GM12878 (cell line): ENCODE data around the gene ITSN1. TPM values are rescaled to one million over a fixed set of nuclear protein-coding genes. Genes with fewer than 3 reads are reported as not detected.

Experiments
- EP300 ChIP-seq, 2 experiments: fragments of 150-350 bp in 1 of 2; IDR thresholded peaks; 2 replicates each; pipeline ENCODE4 v1.6.1; 2011 to 2012; ENCODE audit warnings: low read depth in 2 of 2, low read length in 2 of 2, borderline replicate concordance in 1 of 2, improper control_type of control experiment in 1 of 2, inconsistent platforms in 1 of 2; ENCODE audit not compliant: control insufficient read depth in 1 of 2
- KDM1A ChIP-seq: fragments of 200-600 bp; sonication (generic); IDR thresholded peaks from 2 replicates; pipeline ENCODE4 v1.6.1; 2016; ENCODE audit warnings: borderline replicate concordance
- MYB ChIP-seq: fragments of 150-350 bp; IDR thresholded peaks from 2 replicates; pipeline ENCODE4 v1.6.1; 2014; ENCODE audit warnings: mild to moderate bottlenecking, low read depth, low read length, borderline replicate concordance
- PAX8 ChIP-seq: fragments of 450-650 bp; IDR thresholded peaks from 2 replicates; pipeline ENCODE4 v1.6.1; 2017; ENCODE audit warnings: mild to moderate bottlenecking, moderate library complexity
- POLR2A ChIP-seq: IDR thresholded peaks from 2 replicates; pipeline ENCODE4 v1.6.1; 2011; ENCODE audit warnings: low read depth, mild to moderate bottlenecking, low read length
- RFX5 ChIP-seq: IDR thresholded peaks from 2 replicates; pipeline ENCODE4 v1.6.1; 2011; ENCODE audit warnings: low read depth, low read length, improper control_type of control experiment
- ZBTB40 ChIP-seq: fragments of 450-650 bp; IDR thresholded peaks from 2 replicates; pipeline ENCODE4 v1.6.1; 2016; ENCODE audit warnings: mild to moderate bottlenecking, moderate library complexity, borderline replicate concordance
- ZNF687 ChIP-seq: fragments of 450-650 bp; IDR thresholded peaks from 2 replicates; pipeline ENCODE4 v1.6.1; 2017; ENCODE audit warnings: mild to moderate bottlenecking, moderate library complexity
- polyA plus RNA-seq, 11 experiments: library from polyadenylated mRNA; depleted of rRNA in 4 of 11; unstranded in 6 of 11; stranded (reverse) in 5 of 11; fragments of >200 nt; fragmentation: Nextera tagmentation in 4 of 11; fragmentation: Illumina TruSeq in 1 of 11; extraction: Ambion mirVana in 4 of 11; extraction: Trizol in 1 of 11; gene quantifications; 1 replicate in 1 of 11; 2 replicates in 10 of 11; pipeline versions ENCODE4 v1.2.1 to v1.2.3, GENCODE V29; 2011 to 2016; ENCODE audit warnings: inconsistent platforms in 2 of 11, missing spikeins in 2 of 11, low read depth in 1 of 11
- total RNA-seq, 4 experiments: library from RNA; depleted of rRNA in 3 of 4; stranded (reverse); fragments of >200 nt in 3 of 4; fragmentation: Illumina TruSeq in 1 of 4; extraction: Trizol in 1 of 4; gene quantifications; 2 replicates each; pipeline versions ENCODE4 v1.2.1 to v1.2.3, GENCODE V29; 2013 to 2021
- TF ChIP-seq, protein P1 (sequence below): fragments of 450-650 bp; IDR thresholded peaks from 2 replicates; pipeline ENCODE4 v1.6.1; 2017; ENCODE audit warnings: low read depth, mild to moderate bottlenecking, moderate library complexity
- TF ChIP-seq, protein P2 (sequence below): IDR thresholded peaks from 2 replicates; pipeline ENCODE4 v1.6.1; 2012; ENCODE audit warnings: improper control_type of control experiment, low read depth, low read length; ENCODE audit not compliant: insufficient replicate concordance
- TF ChIP-seq, protein P3 (sequence below): fragments of 450-650 bp; IDR thresholded peaks from 2 replicates; pipeline ENCODE4 v1.6.1; 2017; ENCODE audit warnings: mild to moderate bottlenecking, low read depth, inconsistent platforms; ENCODE audit not compliant: poor library complexity, severe bottlenecking

The ITSN1 gene
- total and polyA plus RNA-seq, 10 of the 15 experiments (the other 5 are each of a cell fraction or from before 2014, with no cell fraction given): 0.89 to 10.6 (median 4.8) TPM

GRCh38 chr21:33687634-33688033, 45.3 kb downstream of the ITSN1 start (continued):
- TF ChIP-seq, protein P1, sequence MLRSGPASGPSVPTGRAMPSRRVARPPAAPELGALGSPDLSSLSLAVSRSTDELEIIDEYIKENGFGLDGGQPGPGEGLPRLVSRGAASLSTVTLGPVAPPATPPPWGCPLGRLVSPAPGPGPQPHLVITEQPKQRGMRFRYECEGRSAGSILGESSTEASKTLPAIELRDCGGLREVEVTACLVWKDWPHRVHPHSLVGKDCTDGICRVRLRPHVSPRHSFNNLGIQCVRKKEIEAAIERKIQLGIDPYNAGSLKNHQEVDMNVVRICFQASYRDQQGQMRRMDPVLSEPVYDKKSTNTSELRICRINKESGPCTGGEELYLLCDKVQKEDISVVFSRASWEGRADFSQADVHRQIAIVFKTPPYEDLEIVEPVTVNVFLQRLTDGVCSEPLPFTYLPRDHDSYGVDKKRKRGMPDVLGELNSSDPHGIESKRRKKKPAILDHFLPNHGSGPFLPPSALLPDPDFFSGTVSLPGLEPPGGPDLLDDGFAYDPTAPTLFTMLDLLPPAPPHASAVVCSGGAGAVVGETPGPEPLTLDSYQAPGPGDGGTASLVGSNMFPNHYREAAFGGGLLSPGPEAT: no peak
- TF ChIP-seq ZBTB40: no peak
- TF ChIP-seq PAX8: no peak
- TF ChIP-seq, protein P2, sequence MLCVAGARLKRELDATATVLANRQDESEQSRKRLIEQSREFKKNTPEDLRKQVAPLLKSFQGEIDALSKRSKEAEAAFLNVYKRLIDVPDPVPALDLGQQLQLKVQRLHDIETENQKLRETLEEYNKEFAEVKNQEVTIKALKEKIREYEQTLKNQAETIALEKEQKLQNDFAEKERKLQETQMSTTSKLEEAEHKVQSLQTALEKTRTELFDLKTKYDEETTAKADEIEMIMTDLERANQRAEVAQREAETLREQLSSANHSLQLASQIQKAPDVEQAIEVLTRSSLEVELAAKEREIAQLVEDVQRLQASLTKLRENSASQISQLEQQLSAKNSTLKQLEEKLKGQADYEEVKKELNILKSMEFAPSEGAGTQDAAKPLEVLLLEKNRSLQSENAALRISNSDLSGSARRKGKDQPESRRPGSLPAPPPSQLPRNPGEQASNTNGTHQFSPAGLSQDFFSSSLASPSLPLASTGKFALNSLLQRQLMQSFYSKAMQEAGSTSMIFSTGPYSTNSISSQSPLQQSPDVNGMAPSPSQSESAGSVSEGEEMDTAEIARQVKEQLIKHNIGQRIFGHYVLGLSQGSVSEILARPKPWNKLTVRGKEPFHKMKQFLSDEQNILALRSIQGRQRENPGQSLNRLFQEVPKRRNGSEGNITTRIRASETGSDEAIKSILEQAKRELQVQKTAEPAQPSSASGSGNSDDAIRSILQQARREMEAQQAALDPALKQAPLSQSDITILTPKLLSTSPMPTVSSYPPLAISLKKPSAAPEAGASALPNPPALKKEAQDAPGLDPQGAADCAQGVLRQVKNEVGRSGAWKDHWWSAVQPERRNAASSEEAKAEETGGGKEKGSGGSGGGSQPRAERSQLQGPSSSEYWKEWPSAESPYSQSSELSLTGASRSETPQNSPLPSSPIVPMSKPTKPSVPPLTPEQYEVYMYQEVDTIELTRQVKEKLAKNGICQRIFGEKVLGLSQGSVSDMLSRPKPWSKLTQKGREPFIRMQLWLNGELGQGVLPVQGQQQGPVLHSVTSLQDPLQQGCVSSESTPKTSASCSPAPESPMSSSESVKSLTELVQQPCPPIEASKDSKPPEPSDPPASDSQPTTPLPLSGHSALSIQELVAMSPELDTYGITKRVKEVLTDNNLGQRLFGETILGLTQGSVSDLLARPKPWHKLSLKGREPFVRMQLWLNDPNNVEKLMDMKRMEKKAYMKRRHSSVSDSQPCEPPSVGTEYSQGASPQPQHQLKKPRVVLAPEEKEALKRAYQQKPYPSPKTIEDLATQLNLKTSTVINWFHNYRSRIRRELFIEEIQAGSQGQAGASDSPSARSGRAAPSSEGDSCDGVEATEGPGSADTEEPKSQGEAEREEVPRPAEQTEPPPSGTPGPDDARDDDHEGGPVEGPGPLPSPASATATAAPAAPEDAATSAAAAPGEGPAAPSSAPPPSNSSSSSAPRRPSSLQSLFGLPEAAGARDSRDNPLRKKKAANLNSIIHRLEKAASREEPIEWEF: no peak
- no peak for TF ChIP-seq ZNF687
- no peak for TF ChIP-seq EP300 (IDR thresholded peaks at IDR 0.05; ENCODE audit: borderline replicate concordance in 1 of 2, control insufficient read depth in 1 of 2, low read depth in 2 of 2, low read length in 2 of 2)
- TF ChIP-seq, protein P3, sequence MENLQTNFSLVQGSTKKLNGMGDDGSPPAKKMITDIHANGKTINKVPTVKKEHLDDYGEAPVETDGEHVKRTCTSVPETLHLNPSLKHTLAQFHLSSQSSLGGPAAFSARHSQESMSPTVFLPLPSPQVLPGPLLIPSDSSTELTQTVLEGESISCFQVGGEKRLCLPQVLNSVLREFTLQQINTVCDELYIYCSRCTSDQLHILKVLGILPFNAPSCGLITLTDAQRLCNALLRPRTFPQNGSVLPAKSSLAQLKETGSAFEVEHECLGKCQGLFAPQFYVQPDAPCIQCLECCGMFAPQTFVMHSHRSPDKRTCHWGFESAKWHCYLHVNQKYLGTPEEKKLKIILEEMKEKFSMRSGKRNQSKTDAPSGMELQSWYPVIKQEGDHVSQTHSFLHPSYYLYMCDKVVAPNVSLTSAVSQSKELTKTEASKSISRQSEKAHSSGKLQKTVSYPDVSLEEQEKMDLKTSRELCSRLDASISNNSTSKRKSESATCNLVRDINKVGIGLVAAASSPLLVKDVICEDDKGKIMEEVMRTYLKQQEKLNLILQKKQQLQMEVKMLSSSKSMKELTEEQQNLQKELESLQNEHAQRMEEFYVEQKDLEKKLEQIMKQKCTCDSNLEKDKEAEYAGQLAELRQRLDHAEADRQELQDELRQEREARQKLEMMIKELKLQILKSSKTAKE: no peak
- TF ChIP-seq MYB: no peak
- TF ChIP-seq KDM1A: no peak
- TF ChIP-seq POLR2A: no peak
- TF ChIP-seq RFX5: no peak
- TF ChIP-seq, all 136 proteins: peak for 0
